ENCODE measurements around the gene AP3M1.

Gene AP3M1

GRCh38 chr10:74133923-74134820 lies 16.5 kb downstream of the AP3M1 start:
- TF ChIP-seq CTCF (IDR thresholded peaks at IDR 0.05; ENCODE audit: insufficient read depth, low read length, poor library complexity, severe bottlenecking): no peak
- peaks cover 10% of the 10 kb centered on the region for H3K36me3 ChIP-seq (ENCODE audit: control insufficient read depth, insufficient read depth, low read length)
- H3K27me3 ChIP-seq (replicated peaks; ENCODE audit: control insufficient read depth, insufficient read depth, low read length): no peaks in the 10 kb centered on the region
- H3K4me3 ChIP-seq (replicated peaks; ENCODE audit: low read depth, low read length): no peak overlapping the region
- DNase-seq (ENCODE audit: extremely low read depth, insufficient read length): no peak

- Histone ChIP-seq H3K36me3 (ENCODE audit: control insufficient read depth, insufficient read depth, low read length) (peaks cover 16% of the 10 kb centered on the region), H3K27me3 (replicated peaks; ENCODE audit: control insufficient read depth, insufficient read depth, low read length) (no peaks in the 10 kb centered on the region), H3K4me3 (replicated peaks; ENCODE audit: low read depth, low read length) (no peak overlapping the region)
- no peak for TF ChIP-seq CTCF (IDR thresholded peaks at IDR 0.05; ENCODE audit: insufficient read depth, low read length, poor library complexity, severe bottlenecking)
- DNase-seq (ENCODE audit: extremely low read depth, insufficient read length): no peak
These were observed 27.5 kb downstream of the AP3M1 start for GRCh38 chr10:74123081-74123480.

- TF ChIP-seq CTCF (IDR thresholded peaks at IDR 0.05; ENCODE audit: insufficient read depth, low read length, poor library complexity, severe bottlenecking): no peak
- H3K27me3 ChIP-seq (replicated peaks; ENCODE audit: control insufficient read depth, insufficient read depth, low read length): no peaks in the 10 kb centered on the region
- no peak overlapping the region for H3K4me3 ChIP-seq (replicated peaks; ENCODE audit: low read depth, low read length)
- DNase-seq (ENCODE audit: extremely low read depth, insufficient read length): no peak
- peaks cover 19% of the 10 kb centered on the region for H3K36me3 ChIP-seq (ENCODE audit: control insufficient read depth, insufficient read depth, low read length)
These were observed 28.6 kb downstream of the AP3M1 start for GRCh38 chr10:74122060-74122459.

GRCh38 chr10:74121368-74121767 lies 29.3 kb downstream of the AP3M1 start:
- no peak overlapping the region for H3K4me3 ChIP-seq (replicated peaks; ENCODE audit: low read depth, low read length)
- DNase-seq (ENCODE audit: extremely low read depth, insufficient read length): no peak
- H3K27me3 ChIP-seq (replicated peaks; ENCODE audit: control insufficient read depth, insufficient read depth, low read length): no peaks in the 10 kb centered on the region
- TF ChIP-seq CTCF (IDR thresholded peaks at IDR 0.05; ENCODE audit: insufficient read depth, low read length, poor library complexity, severe bottlenecking): no peak
- H3K36me3 ChIP-seq (ENCODE audit: control insufficient read depth, insufficient read depth, low read length): peaks cover 19% of the 10 kb centered on the region

GRCh38 chr10:74120911-74121310 lies 29.7 kb downstream of the AP3M1 start:
- H3K4me3 ChIP-seq (replicated peaks; ENCODE audit: low read depth, low read length): no peak overlapping the region
- DNase-seq (ENCODE audit: extremely low read depth, insufficient read length): no peak
- peaks cover 18% of the 10 kb centered on the region for H3K36me3 ChIP-seq (ENCODE audit: control insufficient read depth, insufficient read depth, low read length)
- no peaks in the 10 kb centered on the region for H3K27me3 ChIP-seq (replicated peaks; ENCODE audit: control insufficient read depth, insufficient read depth, low read length)
- no peak for TF ChIP-seq CTCF (IDR thresholded peaks at IDR 0.05; ENCODE audit: insufficient read depth, low read length, poor library complexity, severe bottlenecking)

Measured in GM06990 (cell line).